Neuronal stem cell (in vitro differentiated cells): ENCODE results near the gene WWC2.

ENCODE experiments used
- DNase-seq: peaks from one replicate; pipeline ENCODE4 v3.0.0-alpha.2; 2013; ENCODE audit warnings: low spot score
- H2AFZ ChIP-seq: one replicate; pipeline ENCODE4 v1.6.1; 2013; ENCODE audit warnings: mild to moderate bottlenecking, low read length, inconsistent platforms
- H2AK5ac ChIP-seq: 2 replicates; pipeline ENCODE4 v1.6.1; 2013; ENCODE audit warnings: low read depth, mild to moderate bottlenecking, inconsistent platforms, low read length, moderate library complexity, mixed read lengths
- H2BK120ac ChIP-seq: 2 replicates; pipeline ENCODE4 v1.6.1; 2013; ENCODE audit warnings: low read depth, mild to moderate bottlenecking, inconsistent platforms, low read length, moderate library complexity, mixed read lengths
- H2BK12ac ChIP-seq: one replicate; pipeline ENCODE4 v1.6.1; 2013; ENCODE audit warnings: low read length, inconsistent platforms
- H2BK15ac ChIP-seq: 2 replicates; pipeline ENCODE4 v1.6.1; 2013; ENCODE audit warnings: mild to moderate bottlenecking, low read length, inconsistent platforms, mixed read lengths
- H2BK5ac ChIP-seq: one replicate; pipeline ENCODE4 v1.6.1; 2013; ENCODE audit warnings: inconsistent platforms, mild to moderate bottlenecking, low read length, moderate library complexity
- H3K14ac ChIP-seq: one replicate; pipeline ENCODE4 v1.6.1; 2013; ENCODE audit warnings: low read length, inconsistent platforms
- H3K18ac ChIP-seq: 2 replicates; pipeline ENCODE4 v1.6.1; 2013; ENCODE audit warnings: low read length, inconsistent platforms
- H3K23ac ChIP-seq: 2 replicates; pipeline ENCODE4 v1.6.1; 2013; ENCODE audit warnings: low read depth, mild to moderate bottlenecking, mixed read lengths, low read length, inconsistent platforms; ENCODE audit not compliant: poor library complexity
- H3K27ac ChIP-seq: replicated peaks from 3 replicates; pipeline ENCODE4 v1.5.1; 2013; ENCODE audit warnings: low read length, inconsistent platforms
- H3K27me3 ChIP-seq, 3 experiments: 2 replicates each; pipeline ENCODE4 v1.6.1; 2013; ENCODE audit warnings: low read length in 3 of 3, mild to moderate bottlenecking in 2 of 3, inconsistent platforms in 1 of 3, low read depth in 1 of 3, mixed read lengths in 1 of 3, moderate library complexity in 1 of 3; ENCODE audit not compliant: control insufficient read depth in 3 of 3, insufficient read depth in 3 of 3
- H3K36me3 ChIP-seq, 2 donors: replicated peaks in 1 of 2; 2 replicates each; pipeline ENCODE4 v1.6.1; 2013; ENCODE audit warnings: low read length in 2 of 2; ENCODE audit not compliant: control insufficient read depth in 2 of 2, insufficient read depth in 2 of 2
- H3K4ac ChIP-seq: 2 replicates; pipeline ENCODE4 v1.6.1; 2013; ENCODE audit warnings: inconsistent platforms, mild to moderate bottlenecking, low read length, moderate library complexity
- H3K4me1 ChIP-seq, 2 donors: 1 replicate in 1 of 2; 2 replicates in 1 of 2; pipeline ENCODE4 v1.6.1; 2013; ENCODE audit warnings: low read length in 2 of 2, low read depth in 1 of 2; ENCODE audit not compliant: control insufficient read depth in 2 of 2, insufficient read depth in 1 of 2
- H3K4me2 ChIP-seq: one replicate; pipeline ENCODE4 v1.6.1; 2013; ENCODE audit warnings: mild to moderate bottlenecking, low read length, inconsistent platforms; ENCODE audit not compliant: insufficient read depth, poor library complexity, severe bottlenecking
- H3K4me3 ChIP-seq, 2 donors: 2 replicates each; pipeline ENCODE4 v1.5.1; 2013; ENCODE audit warnings: low read length in 2 of 2, mild to moderate bottlenecking in 2 of 2, inconsistent platforms in 1 of 2, moderate library complexity in 1 of 2
- H3K79me1 ChIP-seq: one replicate; pipeline ENCODE4 v1.6.1; 2013; ENCODE audit warnings: low read depth, mild to moderate bottlenecking, inconsistent platforms, low read length, moderate library complexity
- H3K9ac ChIP-seq: one replicate; pipeline ENCODE4 v1.6.1; 2013; ENCODE audit warnings: mild to moderate bottlenecking, low read depth, low read length, inconsistent platforms; ENCODE audit not compliant: poor library complexity
- H3K9me3 ChIP-seq, 2 donors: replicated peaks in 1 of 2; 2 replicates each; pipeline versions ENCODE3 to v1.6.1; 2013; ENCODE audit warnings: low read length in 2 of 2, mild to moderate bottlenecking in 2 of 2, inconsistent platforms in 1 of 2, low read depth in 1 of 2, mixed read lengths in 1 of 2, moderate library complexity in 1 of 2; ENCODE audit not compliant: control insufficient read depth in 2 of 2, insufficient read depth in 1 of 2
- H4K8ac ChIP-seq: one replicate; pipeline ENCODE4 v1.6.1; 2013; ENCODE audit warnings: low read depth, mild to moderate bottlenecking, inconsistent platforms, low read length, moderate library complexity
- H4K91ac ChIP-seq: one replicate; pipeline ENCODE4 v1.6.1; 2013; ENCODE audit warnings: low read length, low read depth, mild to moderate bottlenecking, inconsistent platforms; ENCODE audit not compliant: poor library complexity
- WGBS, 2 donors: extraction: QIAGEN DNeasy Blood & Tissue Kit; methylation state at CpG; one replicate each; pipeline ENCODE4 v1.1.7; 2013; ENCODE audit warnings: missing lambda C conversion rate in 2 of 2, mixed read lengths in 1 of 2; ENCODE audit not compliant: insufficient read length in 2 of 2, insufficient replicate concordance in 1 of 2; ENCODE audit errors: extremely low coverage in 2 of 2; 5-methylcytosine and 5-hydroxymethylcytosine counted together

Gene WWC2

DNA sequence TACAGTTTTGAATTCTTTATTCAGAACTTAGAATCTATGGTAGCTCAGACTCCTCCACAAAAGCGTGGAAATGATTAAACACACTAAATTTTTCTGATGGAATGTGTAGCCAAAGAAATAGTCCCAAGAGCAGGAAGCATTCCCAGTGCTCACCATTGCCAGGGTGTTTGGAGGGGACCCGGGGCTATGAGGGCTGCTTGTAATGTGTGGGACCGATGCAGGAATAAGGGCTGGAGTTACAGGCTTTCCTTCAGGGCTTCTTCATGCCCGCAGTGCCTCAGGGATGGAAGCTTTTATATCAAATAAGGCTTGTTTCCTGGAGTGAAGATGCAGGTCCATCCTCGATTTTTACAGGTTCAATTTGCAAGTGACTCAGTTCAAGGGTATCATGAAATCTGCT is 25.8 kb downstream of the WWC2 start:
- H2BK120ac ChIP-seq, result no peak overlapping the region
- no peak overlapping the region for H2BK15ac ChIP-seq
- no peak overlapping the region for H3K4me3 ChIP-seq
- no peak overlapping the region for H2AK5ac ChIP-seq
- no peak overlapping the region for H3K4ac ChIP-seq
- no peak overlapping the region for H3K18ac ChIP-seq
- H3K79me1 ChIP-seq, result peaks cover 4% of the 10 kb centered on the region
- no peak for DNase-seq
- no peak overlapping the region for H2AFZ ChIP-seq
- H4K8ac ChIP-seq, result no peak overlapping the region
- no peak overlapping the region for H3K9ac ChIP-seq
- WGBS, 2 donors, result no CpG with 5 or more reads among the region's 5 CpGs
- H3K14ac ChIP-seq, result no peak overlapping the region
- H3K4me2 ChIP-seq, result no peak overlapping the region
- no peaks in the 10 kb centered on the region for H3K36me3 ChIP-seq
- no peaks in the 10 kb centered on the region for H3K4me1 ChIP-seq
- H2BK5ac ChIP-seq, result no peak overlapping the region
- H3K23ac ChIP-seq, result no peak overlapping the region
- no peak overlapping the region for H2BK12ac ChIP-seq
- H4K91ac ChIP-seq, result no peak overlapping the region
- H3K27ac ChIP-seq, result peak overlapping the region; percentile 43
- no peaks in the 10 kb centered on the region for H3K9me3 ChIP-seq
- H3K27me3 ChIP-seq, result no peaks in the 10 kb centered on the region

GRCh38 chr4:183129125-183129524 is 30.1 kb downstream of the WWC2 start:
- Histone ChIP-seq H3K18ac (no peak overlapping the region), H3K36me3 (no peaks in the 10 kb centered on the region), H3K14ac (no peak overlapping the region), H4K8ac (no peak overlapping the region), H2BK5ac (no peak overlapping the region), H3K4me3 (no peak overlapping the region), H4K91ac (no peak overlapping the region), H2AK5ac (no peak overlapping the region), H3K27ac (no peak overlapping the region), H3K9me3 (no peaks in the 10 kb centered on the region), H3K9ac (no peak overlapping the region), H2AFZ (no peak overlapping the region), H3K27me3 (no peaks in the 10 kb centered on the region), H3K4ac (no peak overlapping the region), H3K4me2 (no peak overlapping the region), H3K79me1 (no peaks in the 10 kb centered on the region), H2BK120ac (no peak overlapping the region), H2BK12ac (no peak overlapping the region), H3K23ac (no peak overlapping the region), H2BK15ac (no peak overlapping the region), H3K4me1 (no peaks in the 10 kb centered on the region)
- DNase-seq, result no peak
- no CpG with 5 or more reads among the region's 3 CpGs for WGBS, 2 donors

- no peak overlapping the region for H2BK15ac ChIP-seq
- no peak overlapping the region for H3K14ac ChIP-seq
- no peak overlapping the region for H2BK5ac ChIP-seq
- H3K4me3 ChIP-seq, result no peak overlapping the region
- no peak overlapping the region for H3K23ac ChIP-seq
- no peaks in the 10 kb centered on the region for H3K79me1 ChIP-seq
- no peak overlapping the region for H3K4ac ChIP-seq
- no peak overlapping the region for H2BK120ac ChIP-seq
- DNase-seq, result no peak
- H3K4me1 ChIP-seq, result no peaks in the 10 kb centered on the region
- H3K9me3 ChIP-seq, result no peaks in the 10 kb centered on the region
- no peak overlapping the region for H3K27ac ChIP-seq
- H4K8ac ChIP-seq, result no peak overlapping the region
- no peak overlapping the region for H3K18ac ChIP-seq
- no peak overlapping the region for H2AK5ac ChIP-seq
- no CpG with 5 or more reads among the region's 2 CpGs for WGBS, 2 donors
- H4K91ac ChIP-seq, result no peak overlapping the region
- H3K36me3 ChIP-seq, result no peaks in the 10 kb centered on the region
- no peak overlapping the region for H3K4me2 ChIP-seq
- H2BK12ac ChIP-seq, result no peak overlapping the region
- H2AFZ ChIP-seq, result no peak overlapping the region
- no peak overlapping the region for H3K9ac ChIP-seq
- H3K27me3 ChIP-seq, result no peaks in the 10 kb centered on the region
Measured at GRCh38 chr4:183129675-183130074, 30.6 kb downstream of the WWC2 start.

DNA sequence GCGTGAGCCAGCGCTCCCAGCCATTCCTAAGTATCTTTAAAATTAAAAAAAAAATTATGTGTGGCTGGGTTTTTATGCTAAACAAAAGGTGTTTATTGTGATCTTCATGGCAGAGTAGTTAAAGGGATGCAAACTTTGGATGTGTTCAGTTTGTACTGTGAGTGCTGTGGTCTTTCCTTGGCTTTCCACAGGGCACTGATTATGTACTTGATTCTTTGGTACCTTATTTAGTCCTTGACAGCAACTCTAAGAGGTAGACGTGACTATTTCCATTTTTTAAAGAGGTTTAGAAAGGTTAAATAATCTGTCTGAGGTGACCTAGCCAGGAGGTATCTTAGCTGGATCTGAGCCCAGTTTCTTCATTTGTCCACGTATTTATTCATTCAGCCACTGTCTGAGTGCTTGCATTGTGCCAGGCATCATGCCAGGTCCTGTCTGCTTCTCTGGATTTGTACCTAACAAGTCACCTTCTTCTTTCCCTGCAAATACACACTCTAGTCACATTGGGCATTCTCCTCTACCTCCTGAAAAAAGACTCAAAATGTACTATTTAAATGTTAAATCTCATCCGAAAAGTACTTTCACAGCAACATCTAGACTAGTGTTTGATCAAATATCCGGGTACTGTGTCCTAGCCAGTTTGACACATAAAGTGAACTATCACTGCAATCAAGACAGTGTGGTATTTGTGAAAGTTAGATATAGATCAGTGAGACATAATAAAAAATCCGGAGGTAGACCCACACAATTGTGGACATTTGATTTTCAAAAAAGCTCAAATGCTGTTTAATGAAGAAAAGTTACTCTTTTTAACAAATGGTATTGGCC is 31.5 kb downstream of the WWC2 start:
- Histone ChIP-seq H3K27ac (no peak overlapping the region), H3K4me2 (no peak overlapping the region), H4K91ac (no peak overlapping the region), H3K36me3 (no peaks in the 10 kb centered on the region), H3K23ac (no peak overlapping the region), H3K4ac (no peak overlapping the region), H2BK120ac (no peak overlapping the region), H3K79me1 (no peaks in the 10 kb centered on the region), H3K9ac (no peak overlapping the region), H3K14ac (no peak overlapping the region), H3K27me3 (no peaks in the 10 kb centered on the region), H2BK15ac (no peak overlapping the region), H4K8ac (no peak overlapping the region), H2AK5ac (no peak overlapping the region), H2AFZ (no peak overlapping the region), H2BK12ac (no peak overlapping the region), H3K9me3 (no peaks in the 10 kb centered on the region), H3K4me1 (no peaks in the 10 kb centered on the region), H3K18ac (no peak overlapping the region), H2BK5ac (no peak overlapping the region), H3K4me3 (no peak overlapping the region)
- no CpG with 5 or more reads among the region's 7 CpGs for WGBS, 2 donors
- no peak for DNase-seq
